T-cell (primary cell): ENCODE results near the gene ZNF799. TPM values are rescaled to one million over a fixed set of nuclear protein-coding genes. Genes with fewer than 3 reads are reported as not detected.
"Not testable (repeated sequence)": the region's sequence is repeated elsewhere in the genome, so short reads cannot be mapped to it uniquely, and the experiment has no call there.

ENCODE experiments used
- ATAC-seq, 4 experiments: fragments of 200-7000 bp in 3 of 4; fragments of 150-1000 bp in 1 of 4; cut with Tn5 transposase; replicated peaks in 1 of 4; 1 replicate in 3 of 4; 2 replicates in 1 of 4; pipeline ENCODE4 v1.10.0; 2021; ENCODE audit warnings: moderate library complexity in 3 of 4, mild to moderate bottlenecking in 2 of 4, moderate number of reproducible peaks in 1 of 4
- CTCF ChIA-PET, 2 donors: fragments of 300-600 bp; sonication (Branson Sonifier 250); formaldehyde crosslinking; loops; one replicate each; lab custom pipeline; 2022; ENCODE audit warnings: antibody characterized with exemption in 2 of 2; lab: Charles Lee
- POLR2A ChIA-PET, 2 donors: fragments of 300-600 bp; sonication (Branson Sonifier 250); formaldehyde crosslinking; loops; one replicate each; lab custom pipeline; 2022; ENCODE audit warnings: antibody characterized with exemption in 2 of 2; lab: Charles Lee
- DNase-seq, 35 experiments: peaks; one replicate each; pipeline versions ENCODE4 v3.0.0 to v3.0.0-alpha.2; 2013 to 2023
- H3K27ac ChIP-seq: one replicate; pipeline ENCODE4 v1.5.1; 2013; ENCODE audit warnings: low read length
- H3K27me3 ChIP-seq, 2 experiments: replicated peaks in 1 of 2; 1 replicate in 1 of 2; 2 replicates in 1 of 2; pipeline versions ENCODE4 v1.6.1 to v1.7.0; 2013; ENCODE audit warnings: low read length in 1 of 2, mixed read lengths in 1 of 2; ENCODE audit not compliant: control insufficient read depth in 2 of 2, insufficient read depth in 2 of 2; ENCODE audit errors: extremely low read depth in 1 of 2
- H3K36me3 ChIP-seq, 2 donors: 1 replicate in 1 of 2; 2 replicates in 1 of 2; pipeline versions ENCODE4 v1.6.1 to v1.7.0; 2013; ENCODE audit warnings: low read length in 1 of 2; ENCODE audit not compliant: control insufficient read depth in 2 of 2, insufficient read depth in 1 of 2; ENCODE audit errors: extremely low read depth in 1 of 2
- H3K4me1 ChIP-seq, 2 experiments: 1 replicate in 1 of 2; 2 replicates in 1 of 2; pipeline versions ENCODE4 v1.6.1 to v1.7.0; 2013; ENCODE audit warnings: low read length in 2 of 2, mixed read lengths in 1 of 2; ENCODE audit not compliant: insufficient read depth in 2 of 2, control insufficient read depth in 1 of 2; ENCODE audit errors: extremely low read depth in 1 of 2
- H3K4me3 ChIP-seq, 2 donors: 1 replicate in 1 of 2; 2 replicates in 1 of 2; pipeline versions ENCODE4 v1.5.1 to v1.7.0; 2013; ENCODE audit warnings: mild to moderate bottlenecking in 2 of 2, low read length in 1 of 2, moderate library complexity in 1 of 2; ENCODE audit not compliant: control insufficient read depth in 1 of 2; ENCODE audit errors: extremely low read depth in 1 of 2
- H3K9me3 ChIP-seq: 2 replicates; pipeline ENCODE4 v1.7.0; 2013
- H3K27ac Mint-ChIP-seq, 2 donors: one replicate each; pipeline ENCODE4 v1.8.0; 2020 to 2021; ENCODE audit warnings: mild to moderate bottlenecking in 2 of 2, mixed read lengths in 2 of 2
- H3K27me3 Mint-ChIP-seq, 2 donors: one replicate each; pipeline ENCODE4 v1.8.0; 2021 to 2022; ENCODE audit warnings: mixed read lengths in 2 of 2
- H3K36me3 Mint-ChIP-seq: one replicate; pipeline ENCODE4 v1.8.0; 2021; ENCODE audit warnings: mixed read lengths
- H3K4me1 Mint-ChIP-seq, 3 donors: one replicate each; pipeline ENCODE4 v1.8.0; 2020 to 2022; ENCODE audit warnings: mixed read lengths in 3 of 3, mild to moderate bottlenecking in 1 of 3
- H3K4me3 Mint-ChIP-seq, 3 donors: one replicate each; pipeline ENCODE4 v1.8.0; 2020 to 2022; ENCODE audit warnings: mild to moderate bottlenecking in 3 of 3, mixed read lengths in 3 of 3, moderate library complexity in 3 of 3
- H3K9me3 Mint-ChIP-seq, 3 donors: one replicate each; pipeline ENCODE4 v1.8.0; 2020 to 2022; ENCODE audit warnings: mixed read lengths in 3 of 3
- WGBS: methylation state at CpG from one replicate; pipeline ENCODE4 v1.1.5; 2013; ENCODE audit warnings: missing lambda C conversion rate; ENCODE audit not compliant: insufficient coverage; 5-methylcytosine and 5-hydroxymethylcytosine counted together
- total RNA-seq, 35 experiments: library from RNA in 6 of 35; stranded (reverse) in 6 of 35; fragments of 120-200 nt in 1 of 35; gene quantifications; one replicate each; pipeline versions ENCODE4 v1.2.1 to v1.2.4 and lab custom pipeline; 2013 to 2026

Gene ZNF799
- total RNA-seq, 5 donors from 2014 or later (not counting 1 experiment from before 2014, with no cell fraction given), result 2.2 to 9.8 (median 8.1) TPM

- ATAC-seq, POLR2A ChIA-PET, H3K27me3 Mint-ChIP-seq, H3K4me3 ChIP-seq, H3K4me3 Mint-ChIP-seq, H3K4me1 ChIP-seq, CTCF ChIA-PET, H3K4me1 Mint-ChIP-seq, H3K27me3 ChIP-seq, DNase-seq, H3K27ac ChIP-seq, H3K9me3 ChIP-seq, H3K27ac Mint-ChIP-seq: not testable (repeated sequence)
- WGBS, result 100% methylated on average over 2 of the region's 6 CpGs
- Mint-ChIP-seq H3K36me3 (peaks cover 63% of the 10 kb centered on the region), H3K9me3 (peaks cover 20 to 50% (median 34%) of the 10 kb centered on the region in 3 donors)
- peaks cover 0 to 11% of the 10 kb centered on the region in 2 donors for H3K36me3 ChIP-seq
Measured at GRCh38 chr19:12430726-12431299, 29.7 kb upstream of the ZNF799 start.

DNA sequence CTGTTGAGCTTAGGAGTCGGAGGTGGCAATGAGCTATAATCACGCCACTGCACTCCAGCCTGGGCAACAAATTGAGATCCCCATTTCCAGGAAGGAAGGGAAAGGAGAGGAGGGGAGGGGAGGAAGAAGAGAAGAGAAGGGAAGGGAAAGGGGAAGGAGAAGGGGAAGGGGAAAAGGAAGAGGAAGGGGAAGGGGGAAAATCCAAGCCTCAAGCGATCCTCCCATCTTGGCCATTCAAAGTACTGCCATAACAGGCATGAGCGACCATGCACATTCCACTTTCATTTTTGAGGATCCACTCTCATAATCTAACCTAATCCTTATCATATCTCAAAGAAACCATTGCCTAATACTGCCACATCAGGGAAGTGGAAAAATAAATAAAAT, 24.8 kb upstream of the ZNF799 start:
- Histone ChIP-seq H3K27me3 (no peaks in the 10 kb centered on the region), H3K36me3 (peaks cover 0 to 5% of the 10 kb centered on the region in 2 donors), H3K4me1 (no peaks in the 10 kb centered on the region), H3K9me3 (peaks cover 10% of the 10 kb centered on the region), H3K4me3 (no peak overlapping the region), H3K27ac (no peak overlapping the region)
- H3K4me1 Mint-ChIP-seq, result no peaks in the 10 kb centered on the region
- H3K27me3 Mint-ChIP-seq, result no peaks in the 10 kb centered on the region
- DNase-seq, result no peak
- H3K4me3 Mint-ChIP-seq, result no peak overlapping the region
- peaks cover 51% of the 10 kb centered on the region for H3K36me3 Mint-ChIP-seq
- ChIA-PET CTCF (no interaction called here), POLR2A (interaction anchor here in 1 of 2 donors (0.5 kb wide), 1 partner anchor 26 kb away, joined by 7 read pairs; no protein-coding TSS in a partner anchor)
- no peak for ATAC-seq
- H3K27ac Mint-ChIP-seq, result no peak overlapping the region
- H3K9me3 Mint-ChIP-seq, result peaks cover 7 to 35% (median 34%) of the 10 kb centered on the region in 3 donors
- WGBS, result no CpG with 5 or more reads among the region's 4 CpGs

DNA sequence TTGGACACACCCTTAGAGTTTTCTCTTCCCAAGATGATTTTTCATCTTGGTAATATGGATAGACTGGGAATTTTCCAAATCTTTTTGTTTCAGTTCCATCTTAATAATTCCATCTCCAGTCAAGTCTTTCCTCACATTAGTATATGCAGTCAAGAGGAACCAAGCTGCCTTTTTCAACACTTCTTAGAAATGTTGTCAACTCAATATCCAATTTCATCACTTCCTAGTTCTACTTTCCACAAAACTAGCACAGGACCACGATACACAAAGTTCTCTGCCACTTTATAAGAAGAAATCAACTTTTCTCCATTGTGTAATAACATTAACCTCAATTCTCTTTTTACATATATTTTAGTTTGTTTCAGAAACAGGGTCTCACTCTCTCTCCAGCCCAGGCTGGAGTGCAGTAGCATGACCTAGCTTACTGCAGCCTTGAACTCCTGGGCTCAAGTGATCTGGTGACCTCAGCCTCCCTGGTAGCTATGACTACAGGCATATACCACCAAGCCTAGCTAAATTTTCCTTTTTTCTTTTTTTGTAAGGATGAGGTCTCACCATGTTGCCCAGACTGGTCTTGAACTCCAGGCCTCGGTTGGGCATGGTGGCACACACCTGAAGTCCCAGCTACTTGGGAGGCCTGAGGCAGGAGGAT, 24.3 kb upstream of the ZNF799 start:
- Mint-ChIP-seq H3K4me1 (no peaks in the 10 kb centered on the region), H3K36me3 (peaks cover 47% of the 10 kb centered on the region), H3K27ac (no peak overlapping the region), H3K27me3 (no peaks in the 10 kb centered on the region), H3K4me3 (no peak overlapping the region), H3K9me3 (peaks cover 6 to 30% (median 29%) of the 10 kb centered on the region in 3 donors)
- WGBS, result 80% methylated on average over 1 of the region's 2 CpGs
- Histone ChIP-seq H3K27me3 (no peaks in the 10 kb centered on the region), H3K36me3 (peaks cover 0 to 2% of the 10 kb centered on the region in 2 donors), H3K9me3 (peaks cover 7% of the 10 kb centered on the region), H3K4me3 (no peak overlapping the region), H3K27ac (no peak overlapping the region), H3K4me1 (no peaks in the 10 kb centered on the region)
- ChIA-PET POLR2A (interaction anchor here in 1 of 2 donors (0.5 kb wide), 1 partner anchor 26 kb away, joined by 7 read pairs; no protein-coding TSS in a partner anchor), CTCF (no interaction called here)
- no peak for DNase-seq
- ATAC-seq, result no peak

DNA sequence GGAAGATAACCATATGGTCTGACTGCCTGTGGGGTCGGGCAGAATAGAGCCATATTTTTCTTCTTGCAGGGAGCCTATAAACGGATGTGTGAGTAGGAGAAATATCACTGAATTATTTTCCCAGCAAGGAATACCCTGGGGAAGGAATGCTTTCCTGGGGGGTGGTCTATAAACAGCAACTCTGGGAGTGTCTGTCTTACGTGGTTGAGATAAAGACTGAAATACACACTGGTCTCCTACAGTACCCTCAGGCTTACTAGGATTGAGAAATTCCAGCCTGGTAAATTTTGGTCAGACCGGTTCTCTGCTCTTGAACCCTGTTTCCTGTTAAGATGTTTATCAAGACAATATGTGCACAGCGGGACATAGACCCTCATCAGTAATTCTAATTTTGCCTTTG, 16.2 kb upstream of the ZNF799 start:
- DNase-seq, H3K4me3 Mint-ChIP-seq, H3K4me1 ChIP-seq, CTCF ChIA-PET, POLR2A ChIA-PET, H3K4me1 Mint-ChIP-seq, ATAC-seq, H3K36me3 ChIP-seq, H3K4me3 ChIP-seq, H3K27me3 Mint-ChIP-seq, H3K27ac ChIP-seq, H3K27ac Mint-ChIP-seq, H3K9me3 ChIP-seq, H3K27me3 ChIP-seq: not testable (repeated sequence)
- H3K9me3 Mint-ChIP-seq, result peaks cover 0 to 21% (median 18%) of the 10 kb centered on the region in 3 donors
- peaks cover 25% of the 10 kb centered on the region for H3K36me3 Mint-ChIP-seq
- 88% methylated on average over 1 of the region's 5 CpGs for WGBS

GRCh38 chr19:12411893-12412292, 10.8 kb upstream of the ZNF799 start:
- Histone ChIP-seq H3K4me3 (no peak overlapping the region), H3K27ac (no peak overlapping the region), H3K4me1 (no peaks in the 10 kb centered on the region), H3K9me3 (no peaks in the 10 kb centered on the region), H3K36me3 (no peaks in the 10 kb centered on the region), H3K27me3 (no peaks in the 10 kb centered on the region)
- ChIA-PET CTCF (interaction anchor here in 1 of 2 donors (0.5 kb wide), 1 partner anchor 419 kb away, joined by 3 read pairs; no protein-coding TSS in a partner anchor), POLR2A (interaction anchor here in 1 of 2 donors (0.6 kb wide), 1 partner anchor 266 kb away, joined by 3 read pairs; no protein-coding TSS in a partner anchor)
- DNase-seq, result no peak
- no peak for ATAC-seq
- H3K27me3 Mint-ChIP-seq, result no peaks in the 10 kb centered on the region
- H3K36me3 Mint-ChIP-seq, result peaks cover 8% of the 10 kb centered on the region
- no peak overlapping the region for H3K27ac Mint-ChIP-seq
- WGBS, result 100% methylated on average over 2 of the region's 2 CpGs
- H3K4me3 Mint-ChIP-seq, result no peak overlapping the region
- peaks cover 0 to 18% (median 14%) of the 10 kb centered on the region in 3 donors for H3K9me3 Mint-ChIP-seq
- no peaks in the 10 kb centered on the region for H3K4me1 Mint-ChIP-seq

DNA sequence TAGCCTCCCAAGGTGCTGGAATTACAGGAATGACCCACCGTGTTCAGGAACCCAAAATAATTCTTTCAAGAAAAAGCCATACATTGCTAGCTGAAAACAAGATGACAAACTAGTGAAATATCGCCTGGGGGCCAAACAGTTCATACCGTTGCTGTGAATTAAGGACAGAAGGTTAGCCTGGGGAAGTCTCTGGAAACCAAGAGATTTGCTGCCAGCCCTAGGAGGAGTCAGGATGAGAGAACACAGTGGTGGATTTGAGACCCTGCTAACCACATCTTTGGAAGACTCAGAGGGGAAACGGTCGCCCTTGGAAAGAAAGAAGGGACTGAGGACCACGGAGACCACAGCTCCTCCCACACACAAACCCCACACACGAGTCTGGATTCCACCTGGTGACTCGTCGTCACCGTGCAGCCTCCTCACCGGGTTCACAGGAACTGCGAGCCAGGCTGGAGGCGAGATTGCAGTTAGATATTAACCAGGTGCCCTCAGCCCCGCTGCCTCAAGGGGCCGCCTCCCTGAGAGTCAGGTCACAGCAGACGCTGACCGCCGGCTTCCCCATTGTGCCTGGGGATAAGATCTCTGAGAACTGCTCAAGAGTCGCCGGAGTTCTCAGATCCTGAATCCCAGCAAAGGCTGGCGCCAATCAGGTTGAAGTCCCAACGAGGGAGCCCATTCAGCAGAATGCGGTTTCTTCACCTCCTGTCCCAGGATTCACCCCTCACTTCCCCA, 1.0 kb downstream of the ZNF799 start:
- DNase-seq, result peak in 10 of 35 experiments; percentile 0 to 47 (median 2)
- peaks cover 25 to 34% (median 32%) of the 10 kb centered on the region in 3 donors for H3K4me1 Mint-ChIP-seq
- peak; percentile 24 to 37 (median 34) for ATAC-seq

More for the DNA sequence above, 1.0 kb downstream of the ZNF799 start:
- H3K4me3 Mint-ChIP-seq, result peak overlapping the region; percentile 90 to 94 (median 94)
- H3K36me3 Mint-ChIP-seq, result peaks cover 20% of the 10 kb centered on the region
- Histone ChIP-seq H3K4me3 (peak overlapping the region; percentile 73 to 98), H3K4me1 (peaks cover 2 to 14% of the 10 kb centered on the region in 2 experiments)
- H3K27ac ChIP-seq, H3K36me3 ChIP-seq, H3K27me3 Mint-ChIP-seq, H3K27me3 ChIP-seq, H3K9me3 Mint-ChIP-seq, H3K9me3 ChIP-seq, CTCF ChIA-PET: not testable (repeated sequence)
- H3K27ac Mint-ChIP-seq, result peak overlapping the region in 1 of 2 donors; percentile 48
- WGBS, result 2% methylated on average over 14 of the region's 23 CpGs
- POLR2A ChIA-PET, result interaction anchor here in 1 of 2 donors (0.7 kb wide), 1 partner anchor 26 kb away, joined by 7 read pairs; no protein-coding TSS in a partner anchor
